DOHH2 (cell line): ENCODE data around the gene TTLL8.

Experiments used
- H3F3A ChIP-seq: fragments of 200-600 bp; sonication (generic), shearing (Covaris generic); 2 replicates; pipeline ENCODE4 v1.6.0; 2016; ENCODE audit warnings: antibody characterized with exemption, mild to moderate bottlenecking; ENCODE audit not compliant: control insufficient read depth, insufficient read depth
- H3K27ac ChIP-seq: fragments of 200-600 bp; sonication (generic); 2 replicates; pipeline ENCODE4 v1.5.1; 2014; ENCODE audit warnings: low read depth, mild to moderate bottlenecking, low read length, moderate library complexity
- H3K27me3 ChIP-seq: fragments of 200-600 bp; sonication (generic); 2 replicates; pipeline ENCODE4 v1.6.1; 2014; ENCODE audit warnings: mild to moderate bottlenecking, low read length, mixed read lengths; ENCODE audit not compliant: control insufficient read depth
- H3K36me3 ChIP-seq: fragments of 200-600 bp; sonication (generic); 2 replicates; pipeline ENCODE4 v1.6.1; 2014; ENCODE audit warnings: mild to moderate bottlenecking, low read length, moderate library complexity, mixed read lengths; ENCODE audit not compliant: control insufficient read depth
- H3K4me1 ChIP-seq: fragments of 200-600 bp; sonication (generic); 2 replicates; pipeline ENCODE4 v1.6.1; 2014; ENCODE audit warnings: mild to moderate bottlenecking, low read length, mixed read lengths; ENCODE audit not compliant: control insufficient read depth
- H3K4me2 ChIP-seq: fragments of 200-600 bp; sonication (generic); 2 replicates; pipeline ENCODE4 v1.6.0; 2014; ENCODE audit warnings: mild to moderate bottlenecking, low read length, moderate library complexity
- H3K4me3 ChIP-seq: fragments of 200-600 bp; sonication (generic); 2 replicates; pipeline ENCODE4 v1.5.1; 2014; ENCODE audit warnings: mild to moderate bottlenecking, low read length, mixed read lengths
- H3K79me2 ChIP-seq: fragments of 200-600 bp; sonication (generic); 2 replicates; pipeline ENCODE4 v1.6.1; 2014; ENCODE audit warnings: mild to moderate bottlenecking, low read length, mixed read lengths; ENCODE audit not compliant: control insufficient read depth
- H3K9me2 ChIP-seq: fragments of 200-600 bp; sonication (generic); replicated peaks from 2 replicates; pipeline ENCODE4 v1.6.1; 2014; ENCODE audit warnings: mild to moderate bottlenecking, low read length, mixed read lengths; ENCODE audit not compliant: control insufficient read depth
- H3K9me3 ChIP-seq: fragments of 200-600 bp; sonication (generic); 2 replicates; pipeline ENCODE4 v1.6.1; 2014; ENCODE audit warnings: antibody characterized with exemption, low read length, mixed read lengths; ENCODE audit not compliant: control insufficient read depth, insufficient read depth
- H4K20me1 ChIP-seq: fragments of 200-600 bp; sonication (generic); 2 replicates; pipeline ENCODE4 v1.6.0; 2014; ENCODE audit warnings: low read depth, mild to moderate bottlenecking, antibody characterized with exemption, low read length, moderate library complexity; ENCODE audit not compliant: control insufficient read depth, insufficient read depth
- CTCF ChIP-seq: fragments of 200-600 bp; sonication (generic); IDR thresholded peaks from one replicate; pipeline ENCODE4 v1.5.1; 2014; ENCODE audit warnings: antibody characterized with exemption, mild to moderate bottlenecking, low read depth, low read length; ENCODE audit not compliant: poor library complexity, severe bottlenecking
- EZH2phosphoT487 ChIP-seq: fragments of 200-600 bp; sonication (generic); IDR thresholded peaks from 2 replicates; pipeline ENCODE4 v1.6.1; 2017; ENCODE audit warnings: borderline replicate concordance, mild to moderate bottlenecking, antibody characterized with exemption, low read length, moderate library complexity, mixed read lengths

The TTLL8 gene

GRCh38 chr22:50083462-50084079 lies 25.5 kb upstream of the TTLL8 start:
- Histone ChIP-seq H3K27ac (no peak overlapping the region), H3K4me3 (no peak overlapping the region), H3K4me1 (no peaks in the 10 kb centered on the region), H3K27me3 (peaks cover 5% of the 10 kb centered on the region), H4K20me1 (no peaks in the 10 kb centered on the region), H3K9me3 (peaks cover 12% of the 10 kb centered on the region), H3K36me3 (no peaks in the 10 kb centered on the region), H3F3A (no peaks in the 10 kb centered on the region), H3K9me2 (no peaks in the 10 kb centered on the region), H3K4me2 (no peak overlapping the region), H3K79me2 (no peaks in the 10 kb centered on the region)
- TF ChIP-seq EZH2phosphoT487 (no peak), CTCF (no peak)

GRCh38 chr22:50082961-50083461 lies 24.9 kb upstream of the TTLL8 start:
- Histone ChIP-seq H3K79me2 (no peaks in the 10 kb centered on the region), H3F3A (no peaks in the 10 kb centered on the region), H3K9me2 (no peaks in the 10 kb centered on the region), H3K36me3 (no peaks in the 10 kb centered on the region), H3K9me3 (peaks cover 11% of the 10 kb centered on the region), H3K4me2 (no peak overlapping the region), H3K4me1 (no peaks in the 10 kb centered on the region), H3K4me3 (no peak overlapping the region), H3K27ac (no peak overlapping the region), H3K27me3 (peaks cover 5% of the 10 kb centered on the region), H4K20me1 (no peaks in the 10 kb centered on the region)
- TF ChIP-seq CTCF, result no peak
- no peak for TF ChIP-seq EZH2phosphoT487

DNA sequence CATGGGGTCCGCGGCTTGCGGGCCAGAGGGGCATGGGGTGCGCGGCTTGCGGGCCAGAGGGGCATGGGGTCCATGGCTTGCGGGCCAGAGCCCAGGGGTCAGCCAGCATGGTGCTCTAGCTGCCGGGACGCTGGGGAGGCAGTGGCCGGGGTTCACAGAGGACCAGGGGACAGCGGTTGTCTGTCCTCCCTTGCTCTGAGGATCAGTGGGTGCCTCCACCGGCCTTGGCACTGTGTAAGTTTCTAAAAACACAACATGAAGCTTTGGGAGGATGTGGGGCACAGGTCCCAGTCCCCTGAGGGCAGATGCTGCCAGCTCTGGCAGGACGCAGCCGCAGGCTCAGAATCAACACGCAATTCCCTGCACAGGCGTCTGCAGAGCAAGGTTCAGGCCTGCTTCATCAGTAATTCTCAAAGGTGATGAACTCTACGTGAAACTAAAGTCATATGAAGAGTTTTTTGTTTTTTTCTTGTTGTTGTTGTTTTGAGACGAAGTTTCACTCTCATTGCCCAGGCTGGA lies 24.2 kb upstream of the TTLL8 start:
- Histone ChIP-seq H3K79me2 (no peaks in the 10 kb centered on the region), H3K36me3 (no peaks in the 10 kb centered on the region), H3K4me1 (peaks cover 4% of the 10 kb centered on the region), H3K27me3 (peaks cover 5% of the 10 kb centered on the region), H3F3A (no peaks in the 10 kb centered on the region), H3K4me3 (no peak overlapping the region), H3K27ac (no peak overlapping the region), H3K4me2 (no peak overlapping the region), H3K9me3 (peaks cover 3% of the 10 kb centered on the region), H3K9me2 (no peaks in the 10 kb centered on the region), H4K20me1 (no peaks in the 10 kb centered on the region)
- TF ChIP-seq CTCF (no peak), EZH2phosphoT487 (no peak)
